ENCODE measurements around the gene PPP2R5D. TPM values are rescaled to one million over a fixed set of nuclear protein-coding genes. Genes with fewer than 3 reads are reported as not detected.
A peak's percentile ranks its signal among the peaks of the same experiment; 100 is the strongest.

PPP2R5D gene
- total RNA-seq, 1 donor from 2014 or later = 32.7 TPM

DNA sequence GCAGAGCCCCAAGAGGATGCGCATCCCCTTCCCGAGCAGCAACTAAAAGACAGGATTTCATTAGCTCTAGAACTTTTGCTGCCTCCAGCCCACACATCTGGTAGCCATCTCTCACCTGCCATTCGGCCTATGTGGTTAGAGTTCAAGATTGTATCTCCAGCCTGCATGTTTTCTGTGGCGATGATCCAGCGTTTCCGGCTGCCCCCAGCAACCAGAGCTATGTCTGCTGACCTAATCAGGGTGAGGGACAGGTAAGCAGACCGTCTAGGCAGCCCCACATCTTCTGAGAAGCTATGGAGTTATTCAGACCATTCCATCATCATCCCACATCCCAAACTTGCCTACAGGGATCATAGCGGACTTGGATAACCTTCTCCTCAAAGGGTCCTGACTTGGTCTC is 71.6 kb downstream of the PPP2R5D start:
- no peak overlapping the region for H3K4me3 ChIP-seq
- DNase-seq = no peak
- intact Hi-C loops (cut with micrococcal nuclease) = no loop called here

DNA sequence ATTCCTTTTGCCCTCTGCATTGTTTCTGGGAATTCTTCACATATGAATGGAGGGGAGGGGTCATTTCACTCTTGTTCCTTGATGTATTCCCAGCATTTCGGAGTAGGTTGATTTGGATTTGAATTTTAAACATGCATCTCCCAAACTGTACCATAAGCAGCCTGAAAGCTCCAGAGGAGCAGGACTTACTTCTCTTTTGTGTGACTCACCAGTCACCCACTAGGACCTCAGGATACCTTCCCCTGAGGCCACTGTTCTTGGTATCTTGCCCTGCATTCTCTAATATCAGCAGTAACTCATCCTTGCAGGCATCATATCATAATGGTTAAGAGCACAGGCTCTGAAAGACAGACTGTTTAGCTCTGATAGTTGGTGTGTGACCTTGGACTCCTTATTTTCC is 74.2 kb downstream of the PPP2R5D start:
- no peaks in the 10 kb centered on the region for H3K9me3 ChIP-seq (replicated peaks)
- H3K4me3 ChIP-seq = peak overlapping the region; percentile 82
- H3K27ac ChIP-seq (replicated peaks) = peak overlapping the region; percentile 93
- no peaks in the 10 kb centered on the region for H3K27me3 ChIP-seq (ENCODE audit: low read depth)
- intact Hi-C loops (cut with micrococcal nuclease) = no loop called here
- peaks cover 44% of the 10 kb centered on the region for H3K36me3 ChIP-seq
- TF ChIP-seq, protein P1, sequence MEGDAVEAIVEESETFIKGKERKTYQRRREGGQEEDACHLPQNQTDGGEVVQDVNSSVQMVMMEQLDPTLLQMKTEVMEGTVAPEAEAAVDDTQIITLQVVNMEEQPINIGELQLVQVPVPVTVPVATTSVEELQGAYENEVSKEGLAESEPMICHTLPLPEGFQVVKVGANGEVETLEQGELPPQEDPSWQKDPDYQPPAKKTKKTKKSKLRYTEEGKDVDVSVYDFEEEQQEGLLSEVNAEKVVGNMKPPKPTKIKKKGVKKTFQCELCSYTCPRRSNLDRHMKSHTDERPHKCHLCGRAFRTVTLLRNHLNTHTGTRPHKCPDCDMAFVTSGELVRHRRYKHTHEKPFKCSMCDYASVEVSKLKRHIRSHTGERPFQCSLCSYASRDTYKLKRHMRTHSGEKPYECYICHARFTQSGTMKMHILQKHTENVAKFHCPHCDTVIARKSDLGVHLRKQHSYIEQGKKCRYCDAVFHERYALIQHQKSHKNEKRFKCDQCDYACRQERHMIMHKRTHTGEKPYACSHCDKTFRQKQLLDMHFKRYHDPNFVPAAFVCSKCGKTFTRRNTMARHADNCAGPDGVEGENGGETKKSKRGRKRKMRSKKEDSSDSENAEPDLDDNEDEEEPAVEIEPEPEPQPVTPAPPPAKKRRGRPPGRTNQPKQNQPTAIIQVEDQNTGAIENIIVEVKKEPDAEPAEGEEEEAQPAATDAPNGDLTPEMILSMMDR (IDR thresholded peaks at IDR 0.05; ENCODE audit: borderline replicate concordance) = no peak
- peaks cover 48% of the 10 kb centered on the region for H3K4me1 ChIP-seq
- no peak for DNase-seq

More for the DNA sequence above, 71.6 kb downstream of the PPP2R5D start:
- no peak overlapping the region for H3K27ac ChIP-seq (replicated peaks)
- TF ChIP-seq, protein P1 (IDR thresholded peaks at IDR 0.05; ENCODE audit: borderline replicate concordance) = no peak
- peaks cover 50% of the 10 kb centered on the region for H3K4me1 ChIP-seq
- H3K27me3 ChIP-seq (ENCODE audit: low read depth) = no peaks in the 10 kb centered on the region
- no peaks in the 10 kb centered on the region for H3K9me3 ChIP-seq (replicated peaks)
- H3K36me3 ChIP-seq = peaks cover 32% of the 10 kb centered on the region

- peak within 1 kb of the TSS; percentile 93 for H3K27ac ChIP-seq (replicated peaks)
- no peaks in the 10 kb centered on the region for H3K27me3 ChIP-seq (ENCODE audit: low read depth)
- peaks cover 53% of the 10 kb centered on the region for H3K36me3 ChIP-seq
- intact Hi-C loops (cut with micrococcal nuclease) = no loop called here
- peak within 1 kb of the TSS; percentile 82 for H3K4me3 ChIP-seq
- peaks cover 41% of the 10 kb centered on the region for H3K4me1 ChIP-seq
- H3K9me3 ChIP-seq (replicated peaks) = no peaks in the 10 kb centered on the region
- peak; percentile 99 for DNase-seq
- TF ChIP-seq, protein P1 (IDR thresholded peaks at IDR 0.05; ENCODE audit: borderline replicate concordance) = no peak
Observed at GRCh38 chr6:43059168-43060033, 75.0 kb downstream of the PPP2R5D start, which contains the start of the genes KLC4 and MRPL2. Gene KLC4 (plus strand): TSS chr6:43059631. CDS start chr6:43061336, 1,705 bp downstream. Gene MRPL2 (minus strand): TSS chr6:43059434. CDS start chr6:43059381, 53 bp downstream.

- peaks cover 37% of the 10 kb centered on the region for H3K4me1 ChIP-seq
- peak overlapping the region; percentile 82 for H3K4me3 ChIP-seq
- no peaks in the 10 kb centered on the region for H3K9me3 ChIP-seq (replicated peaks)
- peak overlapping the region; percentile 93 for H3K27ac ChIP-seq (replicated peaks)
- intact Hi-C loops (cut with micrococcal nuclease) = no loop called here
- H3K27me3 ChIP-seq (ENCODE audit: low read depth) = no peaks in the 10 kb centered on the region
- H3K36me3 ChIP-seq = peaks cover 55% of the 10 kb centered on the region
- TF ChIP-seq, protein P1 (IDR thresholded peaks at IDR 0.05; ENCODE audit: borderline replicate concordance) = no peak
- no peak for DNase-seq
Observed at GRCh38 chr6:43060034-43060754, 75.8 kb downstream of the PPP2R5D start.

GRCh38 chr6:43060755-43061633 is 76.6 kb downstream of the PPP2R5D start:
- peak overlapping the region; percentile 93 for H3K27ac ChIP-seq (replicated peaks)
- H3K27me3 ChIP-seq (ENCODE audit: low read depth) = no peaks in the 10 kb centered on the region
- intact Hi-C loops (cut with micrococcal nuclease) = no loop called here
- no peaks in the 10 kb centered on the region for H3K9me3 ChIP-seq (replicated peaks)
- TF ChIP-seq, protein P1 (IDR thresholded peaks at IDR 0.05; ENCODE audit: borderline replicate concordance) = no peak
- peak overlapping the region; percentile 82 for H3K4me3 ChIP-seq
- no peak for DNase-seq
- H3K4me1 ChIP-seq = peaks cover 37% of the 10 kb centered on the region
- peaks cover 55% of the 10 kb centered on the region for H3K36me3 ChIP-seq
